Transverse colon (tissue), 3 donors: ENCODE measurements around the gene TMEM92.

Source experiments
- CTCF ChIP-seq, 5 experiments: fragments of 200-600 bp in 3 of 5; fragments of 450-650 bp in 2 of 5; sonication (generic) in 3 of 5; IDR thresholded peaks; 1 replicate in 2 of 5; 2 replicates in 3 of 5; pipeline ENCODE4 v1.5.1; 2016 to 2017; ENCODE audit warnings: antibody characterized with exemption in 5 of 5, inconsistent platforms in 3 of 5, mild to moderate bottlenecking in 2 of 5, moderate library complexity in 1 of 5
- EP300 ChIP-seq: sonication (generic); formaldehyde crosslinking; IDR thresholded peaks from one replicate; pipeline ENCODE4 v1.6.1; 2017; ENCODE audit warnings: antibody characterized with exemption, low read depth
- POLR2A ChIP-seq: fragments of 450-650 bp; IDR thresholded peaks from one replicate; pipeline ENCODE4 v1.6.1; 2016; ENCODE audit warnings: antibody characterized with exemption, mild to moderate bottlenecking, moderate library complexity

GRCh38 chr17:50303596-50303995 is 29.3 kb downstream of the TMEM92 start:
- TF ChIP-seq CTCF (IDR thresholded peaks at IDR 0.05) (no peak), POLR2A (no peak), EP300 (no peak)
